GM23338 (cell line): ENCODE data around the gene ENOX2.

Experiments used
- CREB1 ChIP-seq: fragments of 250-450 bp; sonication (Bioruptor Pico); IDR thresholded peaks from 2 replicates; pipeline ENCODE4 v1.5.0; 2020; ENCODE audit warnings: low read depth, mild to moderate bottlenecking, moderate library complexity
- CTCF ChIP-seq, 2 experiments: fragments of 200-600 bp in 1 of 2; sonication (generic) in 1 of 2; conservative IDR thresholded peaks; 2 replicates each; pipeline versions ENCODE4 v1.5.1 to v1.6.1; 2016 to 2017; ENCODE audit warnings: antibody characterized with exemption in 2 of 2, low read depth in 2 of 2, mild to moderate bottlenecking in 2 of 2, moderate library complexity in 1 of 2
- ETS1 ChIP-seq: IDR thresholded peaks from 2 replicates; pipeline ENCODE4 v1.6.1; 2016; ENCODE audit warnings: antibody characterized with exemption
- EZH2 ChIP-seq: fragments of 200-600 bp; sonication (generic); IDR thresholded peaks from one replicate; pipeline ENCODE4 v1.8.0; 2017; ENCODE audit warnings: antibody characterized with exemption, mild to moderate bottlenecking, low read depth; ENCODE audit not compliant: unreplicated experiment
- EZH2phosphoT487 ChIP-seq: fragments of 200-600 bp; sonication (generic); IDR thresholded peaks from one replicate; pipeline ENCODE4 v1.8.1; 2018; ENCODE audit warnings: antibody characterized with exemption; ENCODE audit not compliant: unreplicated experiment
- JUNB ChIP-seq: IDR thresholded peaks from one replicate; pipeline ENCODE4 v1.6.1; 2016; ENCODE audit warnings: antibody characterized with exemption; ENCODE audit not compliant: unreplicated experiment
- POLR2AphosphoS5 ChIP-seq: IDR thresholded peaks from 2 replicates; pipeline ENCODE4 v1.6.1; 2016; ENCODE audit warnings: antibody characterized with exemption, low read depth
- REST ChIP-seq: IDR thresholded peaks from one replicate; pipeline ENCODE4 v1.6.1; 2018; ENCODE audit warnings: antibody characterized with exemption; ENCODE audit not compliant: unreplicated experiment
- STAT1 ChIP-seq: IDR thresholded peaks from one replicate; pipeline ENCODE4 v1.6.1; 2016; ENCODE audit warnings: antibody characterized with exemption; ENCODE audit not compliant: unreplicated experiment
- ZNF114 ChIP-seq: fragments of 250-450 bp; sonication (Bioruptor Pico); IDR thresholded peaks from 2 replicates; pipeline ENCODE4 v1.5.0; 2020; ENCODE audit warnings: mild to moderate bottlenecking, moderate library complexity
- ZNF462 ChIP-seq: fragments of 250-450 bp; sonication (Bioruptor Pico); IDR thresholded peaks from 2 replicates; pipeline ENCODE4 v1.5.0; 2020; ENCODE audit warnings: mild to moderate bottlenecking, moderate library complexity

- TF ChIP-seq CTCF (conservative IDR thresholded peaks at IDR 0.05; ENCODE audit: low read depth in 2 of 2) (no peak), EZH2 (no peak), EZH2phosphoT487 (no peak), CREB1 (CRISPR knock-in tag) (no peak), POLR2AphosphoS5 (no peak), JUNB (no peak), REST (no peak), ETS1 (no peak), ZNF114 (CRISPR knock-in tag) (no peak), STAT1 (no peak), ZNF462 (CRISPR knock-in tag) (no peak)
Measured at GRCh38 chrX:130625386-130625785, 277.6 kb downstream of the ENOX2 start.
